Erythroblast (primary cell): Measurements from ENCODE around the gene GPSM1.

Experiments used
- DNase-seq, 2 experiments: peaks; one replicate each; lab custom pipeline; 2025; lab: John Stamatoyannopoulos, UW
- GATA1 ChIP-seq: IDR thresholded peaks from 2 replicates; pipeline ENCODE4 v1.6.1; 2011; ENCODE audit warnings: low read depth, mild to moderate bottlenecking, control low read depth, low read length, moderate library complexity
- POLR2A ChIP-seq: IDR thresholded peaks from 2 replicates; pipeline ENCODE4 v1.6.1; 2011; ENCODE audit warnings: mild to moderate bottlenecking, low read length

Gene GPSM1

GRCh38 chr9:136327304-136327974 lies at the start of gene GPSM1:
TSS of gene GPSM1 (plus strand) at chr9:136327539. CDS start at chr9:136327696, 157 bp downstream.
- no peak for TF ChIP-seq POLR2A
- TF ChIP-seq GATA1: no peak
- DNase-seq: peak in 1 of 2 experiments; percentile 37

GRCh38 chr9:136277746-136278145 lies 49.6 kb upstream of the GPSM1 start:
- no peak for DNase-seq
- TF ChIP-seq POLR2A (no peak), GATA1 (no peak)

GRCh38 chr9:136278221-136278620 lies 49.1 kb upstream of the GPSM1 start:
- DNase-seq: no peak
- TF ChIP-seq GATA1 (no peak), POLR2A (no peak)

DNA sequence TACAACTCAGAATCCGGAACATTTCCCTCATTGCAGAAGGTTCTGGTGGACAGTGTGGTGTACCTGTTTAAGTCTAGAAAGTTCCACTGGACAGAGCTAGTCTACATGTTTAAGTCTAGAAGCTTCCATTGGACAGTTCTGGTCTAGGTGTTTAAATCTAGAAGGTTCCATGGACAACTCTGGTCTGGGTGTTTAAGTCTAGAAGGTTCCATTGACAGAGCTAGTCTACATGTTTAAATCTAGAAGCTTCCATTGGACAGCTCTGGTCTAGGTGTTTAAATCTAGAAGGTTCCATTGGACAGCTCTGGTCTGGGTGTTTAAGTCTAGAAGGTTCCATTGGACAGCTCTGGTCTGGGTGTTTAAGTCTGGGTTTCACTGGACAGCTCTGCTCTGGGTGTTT lies 48.4 kb upstream of the GPSM1 start:
- no peak for DNase-seq

DNA sequence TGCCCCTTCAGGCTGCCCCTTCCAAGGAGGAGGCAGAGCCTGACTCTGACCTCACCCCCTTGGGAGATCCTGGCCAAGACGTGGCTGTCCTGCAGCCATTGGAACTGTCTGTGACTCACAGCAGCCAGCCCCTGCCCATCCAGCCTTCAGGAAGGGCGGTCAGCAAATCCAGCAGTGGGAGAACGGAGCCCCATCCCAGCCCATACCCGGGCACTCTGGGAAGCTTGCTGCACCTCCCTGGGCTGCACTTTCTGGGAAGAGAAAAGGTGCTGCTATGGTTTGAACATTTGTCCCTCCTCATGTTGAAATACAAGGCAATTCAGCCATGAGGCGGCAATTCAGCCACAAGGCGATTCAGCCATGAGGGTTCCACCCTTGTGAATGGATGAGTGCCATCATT lies 47.9 kb upstream of the GPSM1 start:
- TF ChIP-seq GATA1 (no peak), POLR2A (no peak)
- peak in 1 of 2 experiments; percentile 14 for DNase-seq

More for the DNA sequence above, 48.4 kb upstream of the GPSM1 start:
- TF ChIP-seq GATA1 (no peak), POLR2A (no peak)

GRCh38 chr9:136280535-136281315 lies 46.6 kb upstream of the GPSM1 start:
- no peak for TF ChIP-seq POLR2A
- DNase-seq: no peak

GRCh38 chr9:136281421-136282271 lies 45.7 kb upstream of the GPSM1 start:
- TF ChIP-seq GATA1: no peak
- TF ChIP-seq POLR2A: no peak
- DNase-seq: no peak

DNA sequence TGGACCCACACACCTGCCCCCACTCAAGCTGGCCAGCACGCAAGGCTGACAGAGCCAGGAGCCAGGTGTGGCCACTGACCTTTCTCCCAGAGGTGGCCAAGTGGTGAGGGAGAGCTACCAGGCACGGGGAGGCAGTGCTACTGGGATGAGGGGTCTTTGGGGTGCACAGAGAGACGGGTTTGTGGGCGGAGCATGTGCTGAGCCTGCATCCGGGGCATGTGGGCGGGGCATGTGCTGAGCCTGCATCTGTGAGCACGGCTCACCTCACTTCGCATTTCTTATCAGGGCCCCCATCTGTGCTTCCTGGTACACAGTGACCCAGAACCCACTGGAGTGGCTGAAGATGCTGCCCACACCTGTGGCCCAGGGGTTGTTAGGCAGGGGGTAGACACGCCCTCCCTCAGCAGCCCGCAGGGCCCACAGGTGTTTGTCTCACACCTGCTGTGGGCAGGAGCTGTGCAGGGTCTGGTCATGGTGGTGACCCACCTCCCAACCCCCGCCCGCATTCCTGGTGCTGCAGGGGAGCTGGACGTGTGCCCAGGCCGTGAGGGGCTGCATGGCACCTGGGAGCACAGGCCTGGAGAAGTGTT lies 45.0 kb upstream of the GPSM1 start:
- DNase-seq: no peak
- no peak for TF ChIP-seq GATA1
- no peak for TF ChIP-seq POLR2A

DNA sequence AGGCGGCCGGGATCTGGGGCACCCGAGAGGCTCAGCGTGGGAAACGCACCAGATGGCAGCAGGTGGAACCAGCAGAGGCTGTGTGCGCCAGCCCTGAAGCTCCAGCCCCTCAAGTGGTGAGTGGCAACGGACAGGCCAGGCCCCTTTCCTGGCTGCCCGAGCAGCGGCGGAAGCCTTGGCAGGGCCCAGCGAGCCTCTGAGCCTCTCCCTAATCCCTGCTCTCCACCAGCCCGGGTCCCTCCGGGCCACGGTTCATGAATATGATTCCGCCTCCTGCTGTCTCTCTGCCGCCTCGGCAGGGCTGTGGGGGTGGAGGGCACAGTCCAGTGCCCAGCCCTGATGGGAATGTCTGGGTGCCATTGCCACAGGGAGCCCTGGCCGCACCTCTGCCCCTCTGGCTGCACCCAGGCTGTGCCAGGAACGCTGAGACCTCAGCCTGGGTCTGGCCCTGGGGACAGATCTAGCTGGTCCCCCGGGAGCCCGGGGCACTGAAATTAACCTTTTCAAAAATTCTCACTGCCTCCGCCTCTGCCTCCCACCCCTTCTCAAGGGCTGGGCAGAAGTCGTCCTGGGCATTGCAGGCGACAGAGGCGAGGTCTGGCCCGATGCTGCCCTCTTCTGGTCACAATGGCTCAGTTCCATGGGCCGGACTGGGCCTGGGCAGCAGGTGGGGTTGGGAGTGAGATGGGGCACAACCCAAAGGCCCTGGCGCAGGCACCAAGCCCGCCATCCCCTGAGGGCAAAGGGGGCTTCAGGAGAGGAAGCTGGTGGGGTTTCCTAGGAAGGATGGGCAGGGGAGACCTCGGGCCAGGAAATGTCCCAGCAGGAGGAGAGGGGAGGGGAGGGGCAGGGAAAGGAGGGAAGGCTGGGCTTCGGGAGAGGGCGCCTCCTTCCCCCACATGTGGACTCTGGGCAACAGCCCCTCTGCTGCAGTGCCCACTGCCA lies 43.8 kb upstream of the GPSM1 start:
- TF ChIP-seq POLR2A: no peak
- no peak for TF ChIP-seq GATA1
- DNase-seq: peak; percentile 69 to 86

- DNase-seq: no peak
- no peak for TF ChIP-seq POLR2A
- no peak for TF ChIP-seq GATA1
These were observed 43.0 kb upstream of the GPSM1 start for GRCh38 chr9:136284311-136284710.

- no peak for DNase-seq
- TF ChIP-seq GATA1: no peak
- TF ChIP-seq POLR2A: no peak
These were observed 42.4 kb upstream of the GPSM1 start for GRCh38 chr9:136284951-136285350.
